Loucy (cell line): ENCODE measurements around the gene KIF14.

Experiments
- EZH2phosphoT487 ChIP-seq: fragments of 200-600 bp; IDR thresholded peaks from 2 replicates; pipeline ENCODE4 v1.6.1; 2018; ENCODE audit warnings: antibody characterized with exemption, mild to moderate bottlenecking, moderate library complexity, borderline replicate concordance
- TF ChIP-seq, protein P1 (sequence below): fragments of 200-600 bp; sonication (generic); conservative IDR thresholded peaks from 2 replicates; pipeline ENCODE4 v1.5.1; 2014; ENCODE audit warnings: mild to moderate bottlenecking, antibody characterized with exemption, low read length

DNA sequence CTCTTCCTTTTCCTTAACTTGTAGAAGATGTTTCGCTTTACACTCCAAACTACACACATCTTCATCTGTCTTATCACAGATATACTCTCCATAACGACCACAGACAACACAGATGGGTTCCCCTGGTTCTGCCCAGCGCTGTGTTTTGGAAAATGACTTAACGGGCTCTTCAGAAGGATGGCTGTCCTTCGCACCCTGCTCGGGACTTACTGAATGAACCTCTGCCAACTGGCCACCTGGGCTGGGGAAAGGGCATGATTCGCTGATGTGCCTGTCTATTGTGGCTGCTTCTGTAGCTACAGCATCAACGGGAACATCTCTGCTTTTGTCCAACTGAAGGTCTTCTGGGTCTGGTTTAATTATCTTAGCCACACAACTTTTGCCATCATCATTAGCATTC lies 45.8 kb upstream of the KIF14 start:
- TF ChIP-seq, protein P1, sequence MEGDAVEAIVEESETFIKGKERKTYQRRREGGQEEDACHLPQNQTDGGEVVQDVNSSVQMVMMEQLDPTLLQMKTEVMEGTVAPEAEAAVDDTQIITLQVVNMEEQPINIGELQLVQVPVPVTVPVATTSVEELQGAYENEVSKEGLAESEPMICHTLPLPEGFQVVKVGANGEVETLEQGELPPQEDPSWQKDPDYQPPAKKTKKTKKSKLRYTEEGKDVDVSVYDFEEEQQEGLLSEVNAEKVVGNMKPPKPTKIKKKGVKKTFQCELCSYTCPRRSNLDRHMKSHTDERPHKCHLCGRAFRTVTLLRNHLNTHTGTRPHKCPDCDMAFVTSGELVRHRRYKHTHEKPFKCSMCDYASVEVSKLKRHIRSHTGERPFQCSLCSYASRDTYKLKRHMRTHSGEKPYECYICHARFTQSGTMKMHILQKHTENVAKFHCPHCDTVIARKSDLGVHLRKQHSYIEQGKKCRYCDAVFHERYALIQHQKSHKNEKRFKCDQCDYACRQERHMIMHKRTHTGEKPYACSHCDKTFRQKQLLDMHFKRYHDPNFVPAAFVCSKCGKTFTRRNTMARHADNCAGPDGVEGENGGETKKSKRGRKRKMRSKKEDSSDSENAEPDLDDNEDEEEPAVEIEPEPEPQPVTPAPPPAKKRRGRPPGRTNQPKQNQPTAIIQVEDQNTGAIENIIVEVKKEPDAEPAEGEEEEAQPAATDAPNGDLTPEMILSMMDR: no peak
- TF ChIP-seq EZH2phosphoT487: no peak
